ENCODE results near the gene PIP5K1B.
"Not testable (repeated sequence)": the region's sequence is repeated elsewhere in the genome, so short reads cannot be mapped to it uniquely, and the experiment has no call there.

Gene PIP5K1B

GRCh38 chr9:69049094-69049493 is 344.1 kb downstream of the PIP5K1B start:
- Histone ChIP-seq H3K27me3 (ENCODE audit: insufficient read depth, low read depth) (no peaks in the 10 kb centered on the region), H4K20me1 (ENCODE audit: insufficient read depth) (no peaks in the 10 kb centered on the region)

GRCh38 chr9:69050936-69051335 is 345.9 kb downstream of the PIP5K1B start:
- H3K36me3 ChIP-seq (ENCODE audit: insufficient read depth); H3K4me2 ChIP-seq: not testable (repeated sequence)

More at GRCh38 chr9:69049094-69049493, 344.1 kb downstream of the PIP5K1B start:
- no peak for TF ChIP-seq CTCF (conservative IDR thresholded peaks at IDR 0.05; ENCODE audit: low read depth, low read length)
- H3K4me1 ChIP-seq (ENCODE audit: low read depth, poor library complexity, severe bottlenecking): peaks cover 24% of the 10 kb centered on the region
- H3K36me3 ChIP-seq (ENCODE audit: insufficient read depth): no peaks in the 10 kb centered on the region; the same call in 1 of the 2 replicates
- H3K9ac ChIP-seq: no peak overlapping the region
- peaks cover 22% of the 10 kb centered on the region for H3K79me2 ChIP-seq (ENCODE audit: insufficient read depth, low read depth)
- H3K4me3 ChIP-seq (IDR thresholded peaks at IDR 0.05; ENCODE audit: insufficient read depth, low read depth, low read length): no peak overlapping the region
- no peak overlapping the region for H3K4me2 ChIP-seq
- H2AFZ ChIP-seq (ENCODE audit: low read depth): no peak overlapping the region
- H3K27ac ChIP-seq: no peak overlapping the region

GRCh38 chr9:69054989-69055388 is 349.9 kb downstream of the PIP5K1B start:
- Histone ChIP-seq H3K36me3 (ENCODE audit: insufficient read depth) (no peaks in the 10 kb centered on the region; the same call in 1 of the 2 replicates), H3K27ac (no peak overlapping the region), H3K9ac (no peak overlapping the region), H3K4me2 (no peak overlapping the region), H3K27me3 (ENCODE audit: insufficient read depth, low read depth) (no peaks in the 10 kb centered on the region), H3K4me1 (ENCODE audit: low read depth, poor library complexity, severe bottlenecking) (peaks cover 3% of the 10 kb centered on the region), H3K4me3 (IDR thresholded peaks at IDR 0.05; ENCODE audit: insufficient read depth, low read depth, low read length) (no peak overlapping the region), H3K79me2 (ENCODE audit: insufficient read depth, low read depth) (no peaks in the 10 kb centered on the region), H4K20me1 (ENCODE audit: insufficient read depth) (no peaks in the 10 kb centered on the region), H2AFZ (ENCODE audit: low read depth) (no peak overlapping the region)
- no peak for TF ChIP-seq CTCF (conservative IDR thresholded peaks at IDR 0.05; ENCODE audit: low read depth, low read length)

More at GRCh38 chr9:69050936-69051335, 345.9 kb downstream of the PIP5K1B start:
- not testable (repeated sequence) for H3K4me3 ChIP-seq (IDR thresholded peaks at IDR 0.05; ENCODE audit: insufficient read depth, low read depth, low read length); H3K9ac ChIP-seq; H4K20me1 ChIP-seq (ENCODE audit: insufficient read depth); H3K27ac ChIP-seq; H3K27me3 ChIP-seq (ENCODE audit: insufficient read depth, low read depth); H2AFZ ChIP-seq (ENCODE audit: low read depth); H3K4me1 ChIP-seq (ENCODE audit: low read depth, poor library complexity, severe bottlenecking)
- H3K79me2 ChIP-seq (ENCODE audit: insufficient read depth, low read depth): peaks cover 11% of the 10 kb centered on the region; the same call in 1 of the 2 replicates

GRCh38 chr9:69056191-69056815 is 351.3 kb downstream of the PIP5K1B start:
- Histone ChIP-seq H3K27ac (no peak overlapping the region), H3K4me3 (IDR thresholded peaks at IDR 0.05; ENCODE audit: insufficient read depth, low read depth, low read length) (no peak overlapping the region), H3K27me3 (ENCODE audit: insufficient read depth, low read depth) (no peaks in the 10 kb centered on the region), H3K4me1 (ENCODE audit: low read depth, poor library complexity, severe bottlenecking) (peaks cover 3% of the 10 kb centered on the region), H2AFZ (ENCODE audit: low read depth) (no peak overlapping the region), H3K4me2 (no peak overlapping the region), H3K79me2 (ENCODE audit: insufficient read depth, low read depth) (no peaks in the 10 kb centered on the region), H3K9ac (no peak overlapping the region), H3K36me3 (ENCODE audit: insufficient read depth) (no peaks in the 10 kb centered on the region; the same call in 1 of the 2 replicates), H4K20me1 (ENCODE audit: insufficient read depth) (no peaks in the 10 kb centered on the region)
- TF ChIP-seq CTCF (conservative IDR thresholded peaks at IDR 0.05; ENCODE audit: low read depth, low read length): no peak

GRCh38 chr9:69058101-69058500 is 353.1 kb downstream of the PIP5K1B start:
- no peak overlapping the region for H3K4me3 ChIP-seq (IDR thresholded peaks at IDR 0.05; ENCODE audit: insufficient read depth, low read depth, low read length)
- no peaks in the 10 kb centered on the region for H3K27me3 ChIP-seq (ENCODE audit: insufficient read depth, low read depth)
- H3K79me2 ChIP-seq (ENCODE audit: insufficient read depth, low read depth): no peaks in the 10 kb centered on the region
- H3K27ac ChIP-seq: no peak overlapping the region
- no peak overlapping the region for H3K4me2 ChIP-seq
- H3K9ac ChIP-seq: no peak overlapping the region
- H2AFZ ChIP-seq (ENCODE audit: low read depth): no peak overlapping the region
- H3K36me3 ChIP-seq (ENCODE audit: insufficient read depth): no peaks in the 10 kb centered on the region; the same call in 1 of the 2 replicates
- peaks cover 3% of the 10 kb centered on the region for H3K4me1 ChIP-seq (ENCODE audit: low read depth, poor library complexity, severe bottlenecking)
- H4K20me1 ChIP-seq (ENCODE audit: insufficient read depth): no peaks in the 10 kb centered on the region
- TF ChIP-seq CTCF (conservative IDR thresholded peaks at IDR 0.05; ENCODE audit: low read depth, low read length): no peak
